HG02938 (cell line): ENCODE measurements around the gene LSP1.

ENCODE experiments used
- ATAC-seq: cut with Tn5 transposase; IDR thresholded peaks from one replicate; pipeline ENCODE4 v1.9.1; 2021; ENCODE audit warnings: mild to moderate bottlenecking, moderate library complexity; ENCODE audit not compliant: unreplicated experiment

The LSP1 gene

GRCh38 chr11:1926156-1927025, 73.5 kb downstream of the LSP1 start:
- ATAC-seq: no peak

DNA sequence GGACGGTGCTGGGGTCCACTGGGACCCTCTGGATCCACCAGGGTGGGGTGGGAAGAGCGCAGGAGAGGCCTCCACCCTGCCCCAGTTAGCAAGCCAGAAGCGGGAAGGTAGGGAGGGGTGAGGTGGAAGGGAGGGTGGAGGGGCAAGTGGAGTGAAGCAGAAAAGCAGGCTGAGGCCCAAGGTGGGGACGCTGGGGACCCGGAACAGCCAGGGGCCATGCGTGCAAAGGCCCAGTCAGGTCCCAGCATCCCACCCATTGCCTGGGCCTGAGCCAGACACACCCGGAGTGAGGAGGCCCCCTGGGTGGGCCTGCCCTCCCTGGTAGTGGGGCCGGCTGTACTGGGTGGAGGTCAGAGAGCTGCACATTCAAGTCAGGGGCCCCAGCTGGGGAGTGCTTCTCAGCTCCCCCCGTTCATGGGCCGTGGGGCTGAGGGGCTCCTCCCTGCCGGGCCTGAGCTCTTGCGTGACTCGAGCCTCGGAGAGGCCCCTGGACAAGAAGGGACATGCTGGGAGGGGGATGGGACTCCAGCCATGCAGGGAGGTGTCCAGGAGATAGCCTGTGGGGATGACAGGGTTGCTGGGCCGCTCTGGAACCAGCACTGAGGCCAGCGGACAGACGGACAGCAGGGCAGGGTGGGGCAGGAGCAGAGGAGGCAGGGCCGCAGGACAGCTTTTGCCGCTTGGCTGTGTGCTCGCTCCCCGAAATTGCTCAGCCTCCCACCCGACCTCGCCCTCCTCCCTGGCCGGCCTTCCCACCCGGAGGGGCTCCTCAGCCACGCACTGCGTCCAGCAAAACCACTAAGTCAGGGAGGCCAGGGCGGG, 74.4 kb downstream of the LSP1 start:
- ATAC-seq: no peak

- no peak for ATAC-seq
These were observed 75.1 kb downstream of the LSP1 start for GRCh38 chr11:1927848-1928469.

DNA sequence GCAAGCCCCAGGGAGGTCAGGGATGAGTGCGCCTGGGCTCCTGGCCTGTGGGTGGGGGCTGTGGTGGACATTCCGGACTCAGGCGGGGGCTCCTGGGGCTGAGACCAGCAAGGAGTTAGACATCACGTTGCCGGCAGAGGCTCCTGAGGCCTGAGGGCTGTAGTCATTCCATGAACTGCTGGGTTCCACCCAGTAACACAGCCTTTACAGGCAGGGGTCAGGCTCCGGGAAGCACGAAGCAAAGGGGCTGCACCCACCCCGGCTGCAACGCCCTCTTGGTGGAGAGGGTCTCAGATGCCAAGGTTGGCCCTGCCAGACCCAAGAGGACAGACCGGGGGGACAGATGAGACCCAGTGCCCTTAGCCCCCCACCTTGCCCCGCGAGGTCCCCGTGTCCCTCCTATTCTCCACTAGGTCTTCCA, 75.6 kb downstream of the LSP1 start:
- ATAC-seq: no peak

DNA sequence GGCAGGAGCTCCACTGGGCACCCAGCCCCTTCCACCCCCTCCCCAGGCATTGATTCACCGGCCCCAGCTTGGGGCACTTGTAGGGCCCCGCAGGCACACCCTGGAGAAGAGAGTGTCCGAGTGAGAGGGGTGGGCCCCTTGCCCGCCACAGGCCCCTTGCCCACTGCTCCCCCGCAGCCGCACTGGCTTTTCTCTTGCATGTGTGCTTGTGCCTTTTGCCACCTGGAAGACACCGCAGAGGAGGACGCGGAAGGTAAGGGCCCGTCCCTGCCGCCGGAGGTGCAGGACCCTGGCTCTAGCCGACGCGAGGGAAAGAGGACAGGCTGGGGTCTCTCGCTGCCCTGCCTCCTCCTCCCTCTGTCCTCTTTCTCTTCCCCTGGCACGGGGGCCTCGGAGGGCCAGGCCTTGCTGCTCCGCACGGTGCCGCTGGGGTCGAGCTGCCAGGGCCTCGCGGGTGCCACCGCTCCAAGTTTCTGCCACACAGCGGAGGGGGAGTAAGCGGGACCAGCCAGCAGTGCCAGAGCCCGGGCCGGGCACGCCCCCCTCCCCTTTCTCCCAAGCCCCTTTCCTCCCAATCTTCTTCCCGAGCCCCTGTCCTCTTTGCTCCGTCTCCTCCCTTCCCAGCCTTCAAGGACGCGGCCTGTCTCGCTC, 76.1 kb downstream of the LSP1 start:
- no peak for ATAC-seq

DNA sequence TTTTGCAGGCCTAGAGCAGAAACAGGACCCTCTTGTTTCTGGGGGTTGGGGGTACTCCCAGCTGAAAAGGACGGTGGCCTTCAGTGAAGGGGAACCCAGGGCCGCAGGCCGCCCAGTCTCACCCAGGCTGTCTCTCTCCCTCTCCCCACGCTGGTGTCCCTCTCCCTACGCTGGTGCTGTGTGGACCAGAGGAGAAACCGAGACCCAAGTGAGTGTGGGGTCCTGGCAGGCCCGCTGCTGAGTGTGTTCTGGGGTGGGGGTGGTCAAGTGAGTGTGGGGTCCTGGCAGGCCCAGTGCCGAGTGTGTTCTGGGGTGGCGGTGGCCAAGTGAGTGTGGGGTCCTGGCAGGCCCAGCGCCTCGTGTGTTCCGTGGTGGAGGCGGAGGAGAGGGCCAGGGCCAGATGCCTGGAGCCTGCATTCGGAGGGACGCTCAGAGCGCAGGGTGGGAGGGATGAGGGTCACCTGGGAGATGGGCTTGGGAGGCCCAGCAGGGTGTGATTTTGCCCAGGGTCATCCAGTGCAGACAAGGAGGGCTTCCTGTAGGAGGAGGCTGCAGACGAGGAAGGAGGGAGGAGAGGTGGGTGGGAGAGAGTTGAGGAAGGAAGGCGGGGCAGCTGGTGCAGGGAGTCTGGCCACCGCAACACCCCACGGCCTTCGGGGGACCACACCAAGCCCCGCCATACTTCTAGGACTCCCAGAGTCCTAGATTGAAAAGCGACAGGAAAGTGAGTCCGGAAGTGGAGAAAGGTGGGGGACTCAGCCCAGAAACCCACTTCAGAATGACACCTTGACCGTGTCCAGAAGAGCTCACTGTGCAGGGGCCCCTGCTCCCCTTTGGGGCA, 77.0 kb downstream of the LSP1 start:
- no peak for ATAC-seq

- no peak for ATAC-seq
These were observed 77.6 kb downstream of the LSP1 start for GRCh38 chr11:1930462-1930830.

GRCh38 chr11:1931341-1932104, 78.6 kb downstream of the LSP1 start:
- no peak for ATAC-seq

DNA sequence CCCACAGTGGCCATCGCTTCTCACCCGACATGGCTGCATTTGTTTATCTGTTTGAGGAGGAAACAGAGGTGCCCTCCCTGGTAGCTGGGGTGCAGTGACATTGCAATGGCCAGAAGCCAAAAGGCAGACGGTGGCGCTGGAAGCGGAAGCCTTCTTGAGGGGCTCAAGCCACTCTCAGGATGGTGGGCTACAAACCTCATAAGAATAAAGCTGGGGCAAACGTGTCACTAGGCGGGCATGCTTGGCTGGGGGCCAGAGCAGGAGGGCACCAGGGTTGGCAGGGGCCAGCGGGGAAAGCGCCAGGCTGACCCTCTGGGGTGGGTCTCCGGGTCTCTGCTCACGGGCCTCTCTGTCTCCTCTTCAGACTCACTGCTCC, 79.2 kb downstream of the LSP1 start:
- no peak for ATAC-seq

DNA sequence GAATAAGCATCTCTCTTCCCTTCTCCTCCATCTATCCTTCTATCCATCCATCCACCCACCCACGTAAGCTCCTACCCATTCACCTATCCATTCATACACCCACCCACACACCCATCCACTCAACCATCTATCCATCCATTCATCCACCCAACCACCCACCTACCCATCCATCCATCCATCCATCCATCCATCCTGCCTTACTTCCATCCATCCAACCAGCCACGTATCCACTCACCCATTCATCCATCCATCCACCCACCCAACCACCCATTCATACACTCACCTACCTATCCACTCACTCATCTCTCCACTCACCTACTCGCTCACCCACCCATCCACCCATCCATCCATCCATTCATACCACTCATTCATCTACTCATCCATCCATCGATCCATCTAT, 79.8 kb downstream of the LSP1 start:
- no peak for ATAC-seq

GRCh38 chr11:1933416-1934334, 80.8 kb downstream of the LSP1 start:
- no peak for ATAC-seq

DNA sequence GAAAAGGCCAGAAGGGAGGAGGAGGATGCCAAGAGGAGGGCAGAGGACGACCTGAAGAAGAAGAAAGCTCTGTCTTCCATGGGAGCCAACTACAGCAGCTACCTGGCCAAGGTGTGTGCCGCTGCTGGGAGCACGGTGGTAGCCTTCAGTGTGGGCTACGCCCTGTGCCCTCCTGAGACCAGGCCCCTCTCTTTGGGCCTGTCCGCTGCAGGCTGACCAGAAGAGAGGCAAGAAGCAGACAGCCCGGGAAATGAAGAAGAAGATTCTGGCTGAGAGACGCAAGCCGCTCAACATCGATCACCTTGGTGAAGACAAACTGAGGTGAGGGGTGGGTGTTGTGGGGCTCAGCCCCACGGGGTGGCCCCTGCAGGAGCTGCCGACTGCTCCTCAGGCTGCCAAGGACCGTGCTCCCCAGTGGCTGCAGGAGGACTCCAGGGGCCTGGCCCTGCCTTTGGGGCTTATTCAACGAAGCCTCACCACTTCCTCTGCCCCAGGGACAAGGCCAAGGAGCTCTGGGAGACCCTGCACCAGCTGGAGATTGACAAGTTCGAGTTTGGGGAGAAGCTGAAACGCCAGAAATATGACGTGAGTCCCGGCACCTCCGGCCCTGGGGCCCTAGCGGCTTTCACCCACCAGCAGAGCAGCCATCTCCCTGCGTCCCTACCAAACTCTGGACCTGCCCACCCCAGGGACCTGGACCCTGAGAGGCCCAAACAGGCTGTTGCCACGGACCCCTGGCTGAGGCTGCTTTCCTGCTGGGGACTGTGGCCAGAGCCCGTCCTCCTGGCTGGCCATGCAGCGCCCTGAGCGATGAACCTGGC, 81.7 kb downstream of the LSP1 start:
- ATAC-seq: no peak

DNA sequence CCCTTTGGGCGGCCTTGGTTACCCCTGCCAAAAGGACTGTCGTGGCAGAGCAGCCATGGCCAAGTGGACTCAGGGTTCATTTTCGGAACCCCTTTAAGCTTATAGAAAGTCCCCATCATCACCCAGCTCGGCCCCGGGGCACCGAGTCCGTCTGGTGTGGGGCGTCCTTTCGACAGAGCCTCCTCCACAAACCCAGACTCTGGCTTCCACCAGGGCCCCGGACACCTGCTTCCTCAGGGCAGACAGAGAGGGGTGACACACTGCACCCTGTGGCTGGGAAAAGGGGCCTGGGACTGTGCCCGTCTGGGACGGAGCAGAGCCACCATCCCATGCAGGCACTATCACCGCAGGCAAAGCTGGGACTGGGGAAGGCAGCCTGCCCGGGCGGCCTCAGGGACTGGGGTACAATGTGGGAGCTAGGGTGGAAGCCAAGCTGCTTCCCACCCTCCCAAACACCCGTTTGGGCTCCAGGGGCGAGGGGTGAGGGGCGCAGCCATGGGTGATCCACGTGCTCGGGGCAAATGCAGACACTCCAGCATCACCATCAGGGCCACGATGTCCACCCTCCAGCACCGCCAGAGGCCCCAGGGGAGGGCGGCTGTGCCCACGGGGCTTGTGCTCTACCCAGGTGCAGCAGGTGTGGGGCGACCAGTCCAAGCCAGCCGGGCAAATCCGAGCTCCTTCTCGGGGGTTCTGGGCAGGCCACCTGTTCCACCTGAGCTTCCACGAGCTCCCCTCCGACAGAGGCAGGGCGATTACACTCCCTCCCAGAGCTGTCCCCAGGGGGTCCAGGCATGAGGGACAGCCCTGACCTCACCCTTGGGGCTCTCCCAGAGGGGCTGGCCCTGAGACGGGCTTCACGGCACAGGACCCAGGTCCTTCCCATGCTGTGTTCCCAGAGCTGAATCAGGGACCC, 82.5 kb downstream of the LSP1 start:
- no peak for ATAC-seq

- ATAC-seq: no peak
These were observed 83.3 kb downstream of the LSP1 start for GRCh38 chr11:1936072-1936780.

GRCh38 chr11:1936781-1937615, 84.1 kb downstream of the LSP1 start:
- ATAC-seq: no peak
